HCT116 (cell line): ENCODE measurements around the gene UBE2G2. TPM values are rescaled to one million over a fixed set of nuclear protein-coding genes. Genes with fewer than 3 reads are reported as not detected.

ENCODE experiments used
- ATAC-seq: fragments of 200-7000 bp; cut with Tn5 transposase; 2 replicates; pipeline ENCODE4 v1.9.1; 2020; ENCODE audit warnings: mild to moderate bottlenecking, moderate library complexity
- BruUV-seq: library from RNA; stranded (reverse); fragments of 400-500 nt; replicated peaks from 2 replicates; lab custom pipeline; 2021; lab: Mats Ljungman, UMichigan
- CTCF ChIA-PET: fragments of 300-600 bp; sonication (Branson Sonifier 250); formaldehyde crosslinking; loops from one replicate; lab custom pipeline; 2021; ENCODE audit warnings: antibody characterized with exemption; lab: Charles Lee
- POLR2A ChIA-PET: fragments of 300-600, 350-600 bp; sonication (Branson Sonifier 250); formaldehyde crosslinking; loops from one replicate; lab custom pipeline; 2021; ENCODE audit warnings: antibody characterized with exemption; lab: Charles Lee
- RAD21 ChIA-PET, 2 experiments: fragments of 300-600 bp; sonication (Branson Sonifier 250); formaldehyde crosslinking; loops; one replicate each; lab custom pipeline; 2023; ENCODE audit warnings: low total read pairs in 2 of 2; ENCODE audit not compliant: uncharacterized antibody in 2 of 2, unreplicated experiment in 2 of 2, low non-redundant PET in 1 of 2; lab: Charles Lee
- DNase-seq: peaks from one replicate; pipeline ENCODE4 v3.0.0-alpha.2; 2010; ENCODE audit warnings: low read depth, low spot score
- H2AFZ ChIP-seq: fragments of 200-600 bp; shearing (Covaris generic), sonication (generic); 2 replicates; pipeline ENCODE4 v1.6.1; 2017; ENCODE audit warnings: low read depth, mixed run types, mixed read lengths, antibody characterized with exemption, low read length; ENCODE audit not compliant: poor library complexity, severe bottlenecking
- H3K27ac ChIP-seq: 2 replicates; pipeline ENCODE4 v1.5.1; 2012; ENCODE audit warnings: low read depth, low read length
- H3K27me3 ChIP-seq: fragments of 200-600 bp; sonication (generic); 2 replicates; pipeline ENCODE4 v1.6.1; 2016; ENCODE audit warnings: mixed run types, low read length, mixed read lengths; ENCODE audit not compliant: insufficient read depth
- H3K36me3 ChIP-seq, 2 experiments: fragments of 200-500 bp in 1 of 2; fragments of 200-600 bp in 1 of 2; sonication (Bioruptor generic) in 1 of 2; sonication (generic) in 1 of 2; 2 replicates each; pipeline versions ENCODE4 v1.5.1 to v1.6.1; 2014 to 2016; ENCODE audit warnings: low read length in 2 of 2, inconsistent platforms in 1 of 2, mixed read lengths in 1 of 2, mixed run types in 1 of 2; ENCODE audit not compliant: insufficient read depth in 2 of 2, control insufficient read depth in 1 of 2
- H3K4me1 ChIP-seq, 2 experiments: fragments of 200-600 bp in 1 of 2; sonication (generic) in 1 of 2; 2 replicates each; pipeline versions ENCODE4 v1.5.1 to v1.6.1; 2012 to 2017; ENCODE audit warnings: low read length in 2 of 2, inconsistent platforms in 1 of 2, mild to moderate bottlenecking in 1 of 2, mixed read lengths in 1 of 2, mixed run types in 1 of 2, moderate library complexity in 1 of 2; ENCODE audit not compliant: insufficient read depth in 2 of 2, control insufficient read depth in 1 of 2
- H3K4me2 ChIP-seq: fragments of 200-600 bp; sonication (generic); 2 replicates; pipeline ENCODE4 v1.6.1; 2017; ENCODE audit warnings: mixed run types, low read length, mixed read lengths
- H3K4me3 ChIP-seq, 2 experiments: fragments of 200-600 bp in 1 of 2; sonication (generic) in 1 of 2; replicated peaks in 1 of 2; 2 replicates each; pipeline ENCODE4 v1.5.1; 2011 to 2016; ENCODE audit warnings: low read length in 2 of 2, control low read depth in 1 of 2, low read depth in 1 of 2, mild to moderate bottlenecking in 1 of 2, mixed read lengths in 1 of 2, mixed run types in 1 of 2
- H3K79me2 ChIP-seq: fragments of 200-600 bp; sonication (generic); 2 replicates; pipeline ENCODE4 v1.6.1; 2017; ENCODE audit warnings: mild to moderate bottlenecking, mixed run types, low read length, moderate library complexity, mixed read lengths; ENCODE audit not compliant: insufficient read depth
- H3K9ac ChIP-seq: fragments of 200-600 bp; sonication (generic); 2 replicates; pipeline ENCODE4 v1.6.1; 2016; ENCODE audit warnings: low read length, mixed read lengths
- H3K9me2 ChIP-seq: fragments of 200-600 bp; sonication (generic), shearing (Covaris generic); 2 replicates; pipeline ENCODE4 v1.6.1; 2017; ENCODE audit warnings: mixed run types, mild to moderate bottlenecking, moderate library complexity; ENCODE audit not compliant: insufficient read depth
- H3K9me3 ChIP-seq, 2 experiments: fragments of 200-500 bp in 1 of 2; fragments of 200-600 bp in 1 of 2; sonication (Bioruptor generic) in 1 of 2; sonication (generic) in 1 of 2; 2 replicates each; pipeline ENCODE4 v1.6.1; 2014 to 2017; ENCODE audit warnings: low read length in 2 of 2, mixed read lengths in 2 of 2, inconsistent platforms in 1 of 2, low read depth in 1 of 2, mild to moderate bottlenecking in 1 of 2, mixed run types in 1 of 2, moderate library complexity in 1 of 2; ENCODE audit not compliant: control insufficient read depth in 1 of 2, insufficient read depth in 1 of 2
- H4K20me1 ChIP-seq: fragments of 200-600 bp; sonication (generic), shearing (Covaris generic); 2 replicates; pipeline ENCODE4 v1.6.1; 2017; ENCODE audit warnings: mixed run types, mild to moderate bottlenecking, moderate library complexity; ENCODE audit not compliant: insufficient read depth
- CEBPB ChIP-seq: IDR thresholded peaks from 2 replicates; pipeline ENCODE4 v1.6.1; 2012; ENCODE audit warnings: low read depth
- EGR1 ChIP-seq: IDR thresholded peaks from 2 replicates; pipeline ENCODE4 v1.6.1; 2012; ENCODE audit warnings: low read depth
- FOSL1 ChIP-seq: IDR thresholded peaks from 2 replicates; pipeline ENCODE4 v1.6.1; 2012; ENCODE audit warnings: low read depth
- POLR2A ChIP-seq: IDR thresholded peaks from 2 replicates; pipeline ENCODE4 v1.7.0; 2011; ENCODE audit warnings: borderline replicate concordance; ENCODE audit not compliant: insufficient read depth, insufficient read length; ENCODE audit errors: extremely low read depth
- POLR2AphosphoS5 ChIP-seq: IDR thresholded peaks from 2 replicates; pipeline ENCODE4 v1.6.1; 2011; ENCODE audit warnings: mild to moderate bottlenecking, low read depth, low read length, moderate library complexity
- SP1 ChIP-seq: IDR thresholded peaks from 2 replicates; pipeline ENCODE4 v1.6.1; 2012; ENCODE audit warnings: low read depth
- SRF ChIP-seq: IDR thresholded peaks from 2 replicates; pipeline ENCODE4 v1.6.1; 2012; ENCODE audit warnings: low read depth
- YY1 ChIP-seq: IDR thresholded peaks from 2 replicates; pipeline ENCODE4 v1.6.1; 2011; ENCODE audit warnings: low read length, low read depth, moderate library complexity, mild to moderate bottlenecking; ENCODE audit not compliant: insufficient replicate concordance; ENCODE audit errors: extremely low read depth
- ZFX ChIP-seq: fragments of 450-650 bp; IDR thresholded peaks from 2 replicates; pipeline ENCODE4 v1.6.1; 2017
- intact Hi-C: fragments of 100-400 bp; cut with micrococcal nuclease; formaldehyde crosslinking; loops from 2 replicates; pipeline ENCODE4 v1.10.0; 2022
- total RNA-seq: library from RNA; stranded (reverse); gene quantifications from one replicate; pipeline ENCODE4 v1.2.1, GENCODE V29; 2021; ENCODE audit not compliant: unreplicated experiment
- TF ChIP-seq, protein P1 (sequence below): IDR thresholded peaks from 2 replicates; pipeline ENCODE4 v1.6.1; 2012; ENCODE audit warnings: low read depth
- TF ChIP-seq, protein P2 (sequence below): IDR thresholded peaks from 2 replicates; pipeline ENCODE4 v1.6.1; 2012

The UBE2G2 gene
- total RNA-seq, 1 experiment from 2014 or later: 86.5 TPM

DNA sequence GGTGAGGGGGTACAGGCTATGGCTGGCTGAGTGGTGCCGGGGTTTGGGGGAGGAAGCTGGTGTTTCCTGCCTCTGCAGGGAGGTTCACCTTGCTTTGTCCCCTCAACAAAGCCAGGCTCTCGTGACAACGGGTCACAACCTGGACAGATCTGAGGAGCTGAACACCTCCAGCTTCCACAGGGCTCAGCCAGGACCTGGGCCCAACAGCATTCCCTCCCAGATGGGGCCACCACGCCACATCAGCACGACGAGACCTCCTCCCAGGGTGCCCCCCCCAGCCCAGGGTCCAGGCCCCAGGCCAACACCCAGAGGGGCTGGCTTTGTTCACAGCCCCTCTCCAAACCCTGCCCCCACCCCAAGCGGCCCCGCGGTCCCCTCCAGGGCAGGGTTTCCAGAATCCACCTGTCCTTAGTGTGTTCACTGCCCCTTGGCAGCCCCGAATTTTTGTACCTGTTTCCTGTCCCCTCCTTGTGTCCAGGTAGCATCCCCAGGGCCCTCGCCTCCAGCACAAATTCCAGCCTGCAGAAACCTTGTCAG is 34.7 kb downstream of the UBE2G2 start (continued):
- TF ChIP-seq, protein P1, sequence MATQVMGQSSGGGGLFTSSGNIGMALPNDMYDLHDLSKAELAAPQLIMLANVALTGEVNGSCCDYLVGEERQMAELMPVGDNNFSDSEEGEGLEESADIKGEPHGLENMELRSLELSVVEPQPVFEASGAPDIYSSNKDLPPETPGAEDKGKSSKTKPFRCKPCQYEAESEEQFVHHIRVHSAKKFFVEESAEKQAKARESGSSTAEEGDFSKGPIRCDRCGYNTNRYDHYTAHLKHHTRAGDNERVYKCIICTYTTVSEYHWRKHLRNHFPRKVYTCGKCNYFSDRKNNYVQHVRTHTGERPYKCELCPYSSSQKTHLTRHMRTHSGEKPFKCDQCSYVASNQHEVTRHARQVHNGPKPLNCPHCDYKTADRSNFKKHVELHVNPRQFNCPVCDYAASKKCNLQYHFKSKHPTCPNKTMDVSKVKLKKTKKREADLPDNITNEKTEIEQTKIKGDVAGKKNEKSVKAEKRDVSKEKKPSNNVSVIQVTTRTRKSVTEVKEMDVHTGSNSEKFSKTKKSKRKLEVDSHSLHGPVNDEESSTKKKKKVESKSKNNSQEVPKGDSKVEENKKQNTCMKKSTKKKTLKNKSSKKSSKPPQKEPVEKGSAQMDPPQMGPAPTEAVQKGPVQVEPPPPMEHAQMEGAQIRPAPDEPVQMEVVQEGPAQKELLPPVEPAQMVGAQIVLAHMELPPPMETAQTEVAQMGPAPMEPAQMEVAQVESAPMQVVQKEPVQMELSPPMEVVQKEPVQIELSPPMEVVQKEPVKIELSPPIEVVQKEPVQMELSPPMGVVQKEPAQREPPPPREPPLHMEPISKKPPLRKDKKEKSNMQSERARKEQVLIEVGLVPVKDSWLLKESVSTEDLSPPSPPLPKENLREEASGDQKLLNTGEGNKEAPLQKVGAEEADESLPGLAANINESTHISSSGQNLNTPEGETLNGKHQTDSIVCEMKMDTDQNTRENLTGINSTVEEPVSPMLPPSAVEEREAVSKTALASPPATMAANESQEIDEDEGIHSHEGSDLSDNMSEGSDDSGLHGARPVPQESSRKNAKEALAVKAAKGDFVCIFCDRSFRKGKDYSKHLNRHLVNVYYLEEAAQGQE: no peak
- no peak for TF ChIP-seq POLR2A

DNA sequence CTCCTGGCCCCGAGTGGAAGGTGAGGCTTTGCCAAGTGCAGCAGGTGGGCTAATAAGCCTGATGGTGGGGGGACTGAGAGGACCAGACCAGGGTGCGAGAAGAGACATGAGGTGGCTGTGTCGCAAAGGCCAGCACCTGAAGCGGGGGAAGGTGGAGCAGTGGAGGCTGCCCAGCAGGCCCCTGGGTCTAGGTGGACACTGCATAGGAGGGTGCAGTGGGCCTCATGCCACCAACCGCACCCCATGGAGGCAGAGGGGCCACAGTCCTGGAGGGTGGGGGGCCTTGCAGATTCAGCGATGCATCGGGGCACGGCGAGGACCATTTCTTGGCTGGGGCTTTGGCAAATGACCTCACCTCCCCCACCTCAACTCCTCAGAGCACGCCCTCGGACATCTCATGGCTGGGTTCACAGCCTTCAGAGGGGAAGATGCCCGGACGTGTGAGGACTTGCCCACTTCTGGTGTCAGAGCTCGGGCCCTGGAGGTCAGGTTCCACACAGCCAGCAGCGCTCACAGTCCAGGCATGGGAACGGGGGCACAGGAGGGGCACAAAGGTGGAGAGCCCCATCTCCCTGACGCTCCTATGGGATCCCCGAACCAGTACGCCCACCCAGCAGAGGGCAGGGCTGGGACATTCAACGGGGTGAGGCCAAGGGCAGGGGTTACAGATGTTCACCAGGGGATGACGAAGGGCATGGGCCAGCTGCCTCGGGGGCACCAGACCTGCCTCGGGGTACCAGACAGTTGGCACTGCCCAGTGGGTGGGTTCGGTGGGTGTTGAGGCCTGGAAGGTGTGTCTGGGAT is 35.4 kb downstream of the UBE2G2 start:
- H3K9me3 ChIP-seq: no peaks in the 10 kb centered on the region
- ChIA-PET CTCF (no interaction called here), POLR2A (no interaction called here), RAD21 (no interaction called here)
- no peaks in the 10 kb centered on the region for H3K27me3 ChIP-seq
- ATAC-seq (no peak), DNase-seq (no peak)
- H3K4me3 ChIP-seq: no peak overlapping the region
- no peak overlapping the region for H2AFZ ChIP-seq
- intact Hi-C loops: no loop called here
- BruUV-seq: no TSS peak
- peaks cover 7 to 9% of the 10 kb centered on the region in 2 experiments; a peak in 3 of 4 replicates for H3K36me3 ChIP-seq
- no peak overlapping the region for H3K4me2 ChIP-seq
- no peak overlapping the region for H3K9ac ChIP-seq
- no peaks in the 10 kb centered on the region for H3K79me2 ChIP-seq
- no peak overlapping the region for H3K27ac ChIP-seq
- no peak for TF ChIP-seq YY1
- no peak for TF ChIP-seq ZFX
- TF ChIP-seq, protein P1: no peak
- TF ChIP-seq SRF: no peak
- no peak for TF ChIP-seq EGR1
- no peak for TF ChIP-seq FOSL1
- no peak for TF ChIP-seq CEBPB
- TF ChIP-seq POLR2AphosphoS5: no peak
- TF ChIP-seq SP1: no peak
- TF ChIP-seq, protein P2, sequence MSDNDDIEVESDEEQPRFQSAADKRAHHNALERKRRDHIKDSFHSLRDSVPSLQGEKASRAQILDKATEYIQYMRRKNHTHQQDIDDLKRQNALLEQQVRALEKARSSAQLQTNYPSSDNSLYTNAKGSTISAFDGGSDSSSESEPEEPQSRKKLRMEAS: no peak
- no peaks in the 10 kb centered on the region for H4K20me1 ChIP-seq
- peaks cover 5 to 20% of the 10 kb centered on the region in 2 experiments; a peak in 3 of 4 replicates for H3K4me1 ChIP-seq
- H3K9me2 ChIP-seq: no peaks in the 10 kb centered on the region
